ENCODE data around the gene REC114.

The REC114 gene

DNA sequence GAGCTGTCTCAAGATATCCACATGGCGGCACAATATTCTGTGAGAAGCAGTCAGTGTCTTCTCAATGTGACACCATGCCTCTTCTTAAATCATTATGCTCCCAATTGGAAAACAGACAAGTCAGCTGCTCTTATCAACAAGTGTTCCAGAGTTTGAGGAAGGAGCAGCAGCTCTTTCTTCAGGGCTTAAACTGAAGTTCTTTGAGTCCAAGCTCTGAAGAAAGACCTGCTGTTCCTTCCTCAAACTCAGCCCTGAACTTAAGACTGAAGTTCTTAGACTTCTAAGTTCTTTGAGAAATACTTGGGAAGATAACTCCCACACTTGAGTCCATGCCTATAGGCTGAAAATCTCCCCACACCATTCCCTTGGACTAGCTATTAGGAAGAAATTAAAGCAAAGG lies 146.8 kb downstream of the REC114 start:
- ChIA-PET POLR2A (interaction anchor here (1.6 kb wide), 1 partner anchor 12 kb away, joined by 4 read pairs; no protein-coding TSS in a partner anchor), CTCF (interaction anchor here (1.2 kb wide), 1 partner anchor 47 kb away, joined by 5 read pairs; no protein-coding TSS in a partner anchor)
- DNase-seq (ENCODE audit: extremely low spot score): no peak
- TF ChIP-seq L3MBTL2 (conservative IDR thresholded peaks at IDR 0.05) (no peak), BHLHE40 (IDR thresholded peaks at IDR 0.05; ENCODE audit: borderline replicate concordance) (no peak), TARDBP (IDR thresholded peaks at IDR 0.05) (no peak), NFRKB (IDR thresholded peaks at IDR 0.05) (no peak)
- TF ChIP-seq, protein P1, sequence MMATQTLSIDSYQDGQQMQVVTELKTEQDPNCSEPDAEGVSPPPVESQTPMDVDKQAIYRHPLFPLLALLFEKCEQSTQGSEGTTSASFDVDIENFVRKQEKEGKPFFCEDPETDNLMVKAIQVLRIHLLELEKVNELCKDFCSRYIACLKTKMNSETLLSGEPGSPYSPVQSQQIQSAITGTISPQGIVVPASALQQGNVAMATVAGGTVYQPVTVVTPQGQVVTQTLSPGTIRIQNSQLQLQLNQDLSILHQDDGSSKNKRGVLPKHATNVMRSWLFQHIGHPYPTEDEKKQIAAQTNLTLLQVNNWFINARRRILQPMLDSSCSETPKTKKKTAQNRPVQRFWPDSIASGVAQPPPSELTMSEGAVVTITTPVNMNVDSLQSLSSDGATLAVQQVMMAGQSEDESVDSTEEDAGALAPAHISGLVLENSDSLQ (IDR thresholded peaks at IDR 0.05): no peak

DNA sequence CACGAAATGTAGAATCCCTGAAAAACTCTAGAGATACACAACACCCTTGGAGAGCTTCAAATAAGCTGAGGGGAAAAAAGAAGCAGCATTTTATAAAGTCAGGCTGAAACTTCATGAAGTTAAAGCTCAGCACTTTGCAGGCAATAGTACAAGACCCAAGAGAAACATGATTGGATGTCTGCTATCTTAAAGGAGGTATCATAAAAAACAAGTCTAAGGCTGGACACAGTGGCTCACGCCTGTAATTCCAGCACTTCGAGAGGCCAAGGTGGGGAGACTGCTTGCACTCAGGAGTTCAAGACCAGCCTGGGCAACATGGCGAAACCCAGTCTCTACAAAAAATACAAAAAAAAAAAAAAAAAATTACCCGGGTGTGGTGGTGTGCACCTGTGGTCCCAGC lies 147.3 kb downstream of the REC114 start:
- POLR2A ChIA-PET: interaction anchor here (1.6 kb wide), 1 partner anchor 11 kb away, joined by 4 read pairs; no protein-coding TSS in a partner anchor
- no peak for TF ChIP-seq LEF1 (IDR thresholded peaks at IDR 0.05; ENCODE audit: borderline replicate concordance)
- TF ChIP-seq FOXA1 (IDR thresholded peaks at IDR 0.05): no peak
- no peak for TF ChIP-seq SUZ12 (IDR thresholded peaks at IDR 0.05)
- TF ChIP-seq NFRKB (IDR thresholded peaks at IDR 0.05): no peak
- DNase-seq (ENCODE audit: extremely low spot score): no peak
- CTCF ChIA-PET: interaction anchor here (1.2 kb wide), 1 partner anchor 46 kb away, joined by 5 read pairs; no protein-coding TSS in a partner anchor

DNA sequence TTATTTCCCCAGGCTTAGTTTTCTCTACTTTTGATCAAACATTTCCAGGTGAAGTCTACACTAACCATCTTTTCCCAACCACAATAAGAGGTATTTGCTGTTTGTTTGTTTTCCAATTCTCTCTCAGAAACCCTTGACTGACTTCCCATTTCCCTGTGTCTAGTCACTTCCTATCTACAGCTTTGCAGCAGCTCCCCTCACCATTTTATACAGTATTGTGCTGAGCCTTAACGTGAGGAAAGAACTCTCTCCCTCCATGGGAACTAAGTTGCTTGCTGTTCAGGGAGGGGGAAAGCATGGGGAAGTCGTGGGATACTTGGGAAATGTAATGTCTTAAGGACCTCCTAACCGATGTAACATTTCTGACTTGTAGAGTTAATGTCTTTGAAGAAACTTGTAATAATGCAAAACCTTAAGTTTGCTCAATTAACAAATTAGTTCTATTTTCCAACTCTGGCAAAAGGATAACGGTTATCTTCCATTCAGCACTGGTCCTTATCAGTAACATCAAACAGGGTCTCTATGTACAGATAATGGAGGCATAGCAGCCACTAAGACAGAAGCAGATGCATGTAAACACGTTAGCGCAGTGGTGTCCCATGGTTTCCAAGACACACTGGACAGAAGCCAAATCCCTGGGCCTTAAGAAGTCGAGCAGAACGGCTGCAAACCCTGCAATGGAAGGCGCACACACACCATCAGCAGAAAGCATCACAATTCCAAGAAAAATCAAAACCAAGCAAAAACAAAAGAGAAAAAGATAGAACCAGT lies 150.5 kb downstream of the REC114 start:
- no peak for TF ChIP-seq TARDBP (IDR thresholded peaks at IDR 0.05)
- no peak for TF ChIP-seq FOXA1 (IDR thresholded peaks at IDR 0.05)
- TF ChIP-seq LEF1 (IDR thresholded peaks at IDR 0.05; ENCODE audit: borderline replicate concordance): no peak
- TF ChIP-seq L3MBTL2 (conservative IDR thresholded peaks at IDR 0.05): no peak
- no peak for DNase-seq (ENCODE audit: extremely low spot score)
- CTCF ChIA-PET: interaction anchor here (0.7 to 1.2 kb wide), 2 partner anchors 25 to 43 kb away, joined by 3 to 4 read pairs; no protein-coding TSS in a partner anchor
- POLR2A ChIA-PET: no interaction called here

DNA sequence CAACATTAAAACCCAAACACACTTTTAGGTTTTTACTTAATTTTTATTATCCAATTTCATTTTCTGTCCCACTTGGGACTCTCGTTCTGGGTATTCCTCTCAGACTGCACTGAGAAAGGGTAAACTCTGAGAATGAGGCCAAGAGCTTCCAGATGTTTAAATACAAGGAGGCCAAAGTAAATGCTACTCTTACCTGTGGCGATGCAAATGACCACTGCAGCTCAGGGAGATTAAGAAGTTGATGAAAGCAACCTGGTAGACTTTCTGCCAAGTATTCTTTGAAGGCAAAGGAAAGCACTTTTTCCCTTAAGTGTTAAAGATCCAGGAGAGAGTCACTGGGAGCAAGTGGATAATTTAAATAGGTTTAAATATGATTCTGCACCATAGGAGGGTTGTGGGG lies 151.1 kb downstream of the REC114 start:
- ChIA-PET CTCF (interaction anchor here (1.2 kb wide), 1 partner anchor 24 kb away, joined by 3 read pairs; no protein-coding TSS in a partner anchor), POLR2A (no interaction called here)
- no peak for TF ChIP-seq NFRKB (IDR thresholded peaks at IDR 0.05)
- no peak for TF ChIP-seq CTBP1 (IDR thresholded peaks at IDR 0.05; ENCODE audit: borderline replicate concordance)
- no peak for TF ChIP-seq LEF1 (IDR thresholded peaks at IDR 0.05; ENCODE audit: borderline replicate concordance)
- TF ChIP-seq SUZ12 (IDR thresholded peaks at IDR 0.05): no peak
- no peak for TF ChIP-seq FOXA1 (IDR thresholded peaks at IDR 0.05)
- no peak for TF ChIP-seq L3MBTL2 (conservative IDR thresholded peaks at IDR 0.05)
- TF ChIP-seq FOXM1 (IDR thresholded peaks at IDR 0.05; ENCODE audit: borderline replicate concordance): no peak
- TF ChIP-seq, protein P1 (IDR thresholded peaks at IDR 0.05): no peak

DNA sequence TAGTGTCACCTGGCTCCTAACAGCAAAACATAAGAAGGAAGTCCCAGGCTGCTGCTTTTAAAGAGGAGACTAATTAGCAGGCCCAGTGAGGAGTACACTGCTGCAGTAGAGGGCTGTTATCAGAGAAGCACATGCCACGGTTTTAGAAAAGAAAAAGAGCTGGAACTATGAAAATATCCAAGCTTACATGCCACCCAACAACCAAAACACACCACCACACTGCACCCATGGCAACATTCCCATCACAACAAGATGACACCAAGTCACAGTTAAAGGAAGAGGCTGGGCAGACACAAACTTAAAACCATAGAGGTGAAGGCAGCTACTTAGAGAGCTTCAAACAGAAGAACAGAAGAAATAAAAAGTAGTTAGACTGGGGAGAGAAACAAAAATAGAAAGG lies 153.2 kb downstream of the REC114 start:
- no peak for DNase-seq (ENCODE audit: extremely low spot score)
- ChIA-PET CTCF (interaction anchor here (0.9 to 2.1 kb wide), 2 partner anchors 13 to 40 kb away, joined by 3 to 13 read pairs; no protein-coding TSS in a partner anchor), POLR2A (interaction anchor here (0.5 kb wide), 1 partner anchor 39 kb away, joined by 3 read pairs; no protein-coding TSS in a partner anchor)
- TF ChIP-seq TARDBP (IDR thresholded peaks at IDR 0.05) (no peak), FOXA1 (IDR thresholded peaks at IDR 0.05) (no peak)

More for the DNA sequence above, 151.1 kb downstream of the REC114 start:
- DNase-seq (ENCODE audit: extremely low spot score): no peak

DNA sequence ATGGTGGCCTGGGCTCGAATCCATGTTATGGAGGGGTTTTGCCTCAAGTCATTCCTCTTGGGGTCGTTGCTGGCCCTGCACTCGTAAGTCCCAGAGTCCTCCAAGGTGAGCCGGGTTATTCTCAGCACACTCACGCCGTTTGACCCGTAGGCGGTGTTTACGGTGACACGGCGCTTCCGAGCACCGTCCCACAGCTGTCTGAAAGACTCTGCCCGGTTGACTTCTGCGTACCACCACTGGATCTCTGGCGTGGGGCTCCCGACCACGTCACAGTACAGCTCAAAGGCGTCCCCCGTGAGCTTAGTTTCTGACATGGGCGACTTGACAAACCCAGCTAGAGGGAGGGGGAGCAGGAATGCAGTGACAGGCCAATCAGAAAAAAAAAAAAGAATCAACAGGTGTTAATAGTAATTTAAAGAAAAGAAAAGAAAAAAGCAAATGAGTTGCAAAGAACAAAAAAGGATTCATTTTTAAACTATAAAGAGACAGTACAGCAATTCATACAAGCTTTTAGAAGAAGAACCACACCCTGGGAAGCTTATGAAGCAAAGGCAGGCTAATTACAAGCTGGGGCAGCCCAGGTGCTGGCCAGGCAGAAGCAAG lies 154.2 kb downstream of the REC114 start:
- CTCF ChIA-PET: interaction anchor here (0.9 kb wide), 1 partner anchor 12 kb away, joined by 3 read pairs; no protein-coding TSS in a partner anchor
- POLR2A ChIA-PET: interaction anchor here (0.6 kb wide), 1 partner anchor 815 kb away, joined by 3 read pairs; no protein-coding TSS in a partner anchor
- TF ChIP-seq BHLHE40 (IDR thresholded peaks at IDR 0.05; ENCODE audit: borderline replicate concordance) (no peak), SP1 (IDR thresholded peaks at IDR 0.05) (no peak), ZNF384 (IDR thresholded peaks at IDR 0.05) (no peak), NFRKB (IDR thresholded peaks at IDR 0.05) (no peak), HDGF (IDR thresholded peaks at IDR 0.05; ENCODE audit: borderline replicate concordance) (no peak), FOXA1 (IDR thresholded peaks at IDR 0.05) (no peak), FOXK2 (IDR thresholded peaks at IDR 0.05) (no peak), L3MBTL2 (conservative IDR thresholded peaks at IDR 0.05) (no peak), TARDBP (IDR thresholded peaks at IDR 0.05) (no peak), ELF4 (IDR thresholded peaks at IDR 0.05) (no peak), ARNT (IDR thresholded peaks at IDR 0.05) (no peak), LEF1 (IDR thresholded peaks at IDR 0.05; ENCODE audit: borderline replicate concordance) (no peak), CTBP1 (IDR thresholded peaks at IDR 0.05; ENCODE audit: borderline replicate concordance) (no peak), FOXM1 (IDR thresholded peaks at IDR 0.05; ENCODE audit: borderline replicate concordance) (no peak), SUZ12 (IDR thresholded peaks at IDR 0.05) (no peak)
- TF ChIP-seq, protein P1 (IDR thresholded peaks at IDR 0.05): no peak
- no peak for DNase-seq (ENCODE audit: extremely low spot score)

Measured in HEK293T (cell line).